ENCODE measurements around the gene NSMCE1. TPM values are rescaled to one million over a fixed set of nuclear protein-coding genes. Genes with fewer than 3 reads are reported as not detected.

The NSMCE1 gene
- total and polyA plus RNA-seq, 2 of the 4 experiments (the other 2 are of a cell fraction), result 47.5 to 120 TPM

DNA sequence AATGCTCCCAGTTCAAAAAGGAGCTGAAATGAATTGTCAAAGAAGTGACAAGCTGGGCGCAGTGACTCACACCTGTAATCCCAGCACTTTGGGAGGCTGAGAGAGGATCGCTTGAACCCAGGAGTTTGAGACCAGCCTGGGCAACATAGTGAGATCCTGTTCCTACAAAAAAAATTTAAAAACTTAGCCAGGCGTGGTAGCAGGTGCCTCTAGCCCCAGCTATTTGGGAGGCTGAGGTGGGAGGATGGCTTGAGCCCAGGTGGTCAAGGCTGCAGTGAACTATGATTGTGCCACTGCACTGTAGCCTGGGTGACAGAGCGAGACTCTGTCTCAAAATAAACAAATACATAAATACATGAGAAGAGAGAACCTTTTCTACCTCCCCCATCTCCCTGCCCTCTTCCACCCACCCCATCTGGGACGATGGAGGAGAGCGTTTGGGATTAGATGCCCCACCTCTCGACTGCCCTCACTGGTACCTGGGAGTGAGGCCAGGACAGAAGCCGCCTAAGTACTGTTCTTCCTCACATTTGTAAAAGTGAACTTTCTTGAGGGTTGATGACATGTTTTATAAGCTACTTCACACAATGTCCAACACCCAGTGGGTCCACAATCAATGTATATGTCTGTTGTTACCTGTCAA, 47.6 kb upstream of the NSMCE1 start:
- Histone ChIP-seq H4K91ac (ENCODE audit: insufficient read depth, low read depth, low read length) (peak overlapping the region; percentile 85), H3K4me1 (ENCODE audit: control insufficient read depth, insufficient read depth, low read length) (peaks cover 34% of the 10 kb centered on the region), H3K9ac (ENCODE audit: low read depth, low read length) (peak overlapping the region; percentile 89), H3K23ac (ENCODE audit: low read depth, low read length) (peak overlapping the region; percentile 32; the same call in 1 of the 2 replicates), H2BK15ac (ENCODE audit: low read depth, low read length) (peak overlapping the region; percentile 90; the same call in 2 of the 3 replicates), H3K4me3 (ENCODE audit: insufficient read depth, low read depth, low read length) (peak overlapping the region; percentile 74; the same call in 1 of the 2 replicates), H3K56ac (ENCODE audit: extremely low read depth, insufficient read depth, low read length) (peak overlapping the region; percentile 14; the same call in 1 of the 2 replicates), H3K27ac (ENCODE audit: insufficient read depth, low read length) (peak overlapping the region; percentile 80), H3K9me1 (ENCODE audit: insufficient read depth, low read length) (peaks cover 19% of the 10 kb centered on the region), H3K27me3 (ENCODE audit: control insufficient read depth, insufficient read depth, low read length) (no peaks in the 10 kb centered on the region), H2BK20ac (ENCODE audit: low read depth, low read length) (peak overlapping the region; percentile 67; the same call in 1 of the 2 replicates), H3K79me1 (ENCODE audit: low read depth in 1 of 2, low read length in 2 of 2) (peaks cover 7 to 72% of the 10 kb centered on the region in 2 experiments; a peak in 3 of 4 replicates), H3K4ac (ENCODE audit: low read depth, low read length) (peak overlapping the region; percentile 96), H4K20me1 (ENCODE audit: insufficient read depth, low read length) (peaks cover 36% of the 10 kb centered on the region), H2AK9ac (replicated peaks; ENCODE audit: low read depth, low read length, poor library complexity) (peak overlapping the region; percentile 6), H3K36me3 (ENCODE audit: control insufficient read depth, insufficient read depth, low read length) (peaks cover 25% of the 10 kb centered on the region), H3K9me3 (ENCODE audit: control insufficient read depth, insufficient read depth, low read length) (no peaks in the 10 kb centered on the region), H2AFZ (replicated peaks; ENCODE audit: low read length, poor library complexity) (no peak overlapping the region), H3K4me2 (ENCODE audit: low read depth, low read length) (peak overlapping the region; percentile 71), H2AK5ac (ENCODE audit: low read depth, low read length) (peak overlapping the region; percentile 98), H4K8ac (ENCODE audit: low read depth in 2 of 2, low read length in 2 of 2) (peak overlapping the region; percentile 58 to 82; a peak in 3 of 4 replicates), H3K18ac (ENCODE audit: low read depth, low read length) (peak overlapping the region; percentile 65; the same call in 1 of the 2 replicates), H2BK120ac (ENCODE audit: low read depth, low read length) (peak overlapping the region; percentile 92), H2BK5ac (ENCODE audit: low read depth, low read length, poor library complexity, severe bottlenecking) (peak overlapping the region; percentile 94), H4K5ac (ENCODE audit: low read depth, low read length) (peak overlapping the region; percentile 78), H3K14ac (replicated peaks; ENCODE audit: low read depth, low read length) (peak overlapping the region; percentile 89)
- 0 out of 2 replicates have a peak, but pooled peaks have one; percentile 26 for TF ChIP-seq POLR2A (IDR thresholded peaks at IDR 0.05; ENCODE audit: low read depth, low read length)
- no peak for TF ChIP-seq CEBPB (IDR thresholded peaks at IDR 0.05; ENCODE audit: low read depth, low read length)
- dilution Hi-C loops (cut with HindIII; ENCODE audit: low sequenced_read_pairs, unreplicated experiment) (no loop called here), intact Hi-C loops (cut with micrococcal nuclease) (no loop called here), in situ Hi-C loops (cut with MboI; ENCODE audit: low sequenced_read_pairs) (loop anchor here (5.0 kb wide), 1 partner anchor 74 kb away; no protein-coding TSS in a partner anchor)
- TSS peak; percentile 7 for BruUV-seq (replicated peaks)
- POLR2A ChIA-PET (ENCODE audit: unreplicated experiment), result interaction anchor here (1.4 kb wide), 1 partner anchor 74 kb away, joined by 4 read pairs; no protein-coding TSS in a partner anchor
- ATAC-seq (ENCODE audit: low read depth), result no peak
- WGBS, 2 experiments (ENCODE audit: extremely low coverage in 2 of 2, insufficient read length in 1 of 2), result no CpG with 5 or more reads among the region's 8 CpGs
- CTCF ChIA-PET, result interaction anchor here (0.6 to 1.9 kb wide), 3 partner anchors 16 to 106 kb away, joined by 3 to 6 read pairs (median 6); no protein-coding TSS in a partner anchor
- no peak for DNase-seq
